Skin of body (tissue), 2 donors: ENCODE measurements around the gene PHACTR1. TPM values are rescaled to one million over a fixed set of nuclear protein-coding genes. Genes with fewer than 3 reads are reported as not detected.

Experiments used
- DNase-seq: peaks from one replicate; lab custom pipeline; 2025; lab: John Stamatoyannopoulos, UW
- total RNA-seq: library from RNA; depleted of rRNA; stranded (reverse); fragments of >200 nt; gene quantifications from one replicate; pipeline ENCODE4 v1.2.3, GENCODE V29; 2014

PHACTR1 gene
- total RNA-seq, 1 donor from 2014 or later = 12.7 TPM

DNA sequence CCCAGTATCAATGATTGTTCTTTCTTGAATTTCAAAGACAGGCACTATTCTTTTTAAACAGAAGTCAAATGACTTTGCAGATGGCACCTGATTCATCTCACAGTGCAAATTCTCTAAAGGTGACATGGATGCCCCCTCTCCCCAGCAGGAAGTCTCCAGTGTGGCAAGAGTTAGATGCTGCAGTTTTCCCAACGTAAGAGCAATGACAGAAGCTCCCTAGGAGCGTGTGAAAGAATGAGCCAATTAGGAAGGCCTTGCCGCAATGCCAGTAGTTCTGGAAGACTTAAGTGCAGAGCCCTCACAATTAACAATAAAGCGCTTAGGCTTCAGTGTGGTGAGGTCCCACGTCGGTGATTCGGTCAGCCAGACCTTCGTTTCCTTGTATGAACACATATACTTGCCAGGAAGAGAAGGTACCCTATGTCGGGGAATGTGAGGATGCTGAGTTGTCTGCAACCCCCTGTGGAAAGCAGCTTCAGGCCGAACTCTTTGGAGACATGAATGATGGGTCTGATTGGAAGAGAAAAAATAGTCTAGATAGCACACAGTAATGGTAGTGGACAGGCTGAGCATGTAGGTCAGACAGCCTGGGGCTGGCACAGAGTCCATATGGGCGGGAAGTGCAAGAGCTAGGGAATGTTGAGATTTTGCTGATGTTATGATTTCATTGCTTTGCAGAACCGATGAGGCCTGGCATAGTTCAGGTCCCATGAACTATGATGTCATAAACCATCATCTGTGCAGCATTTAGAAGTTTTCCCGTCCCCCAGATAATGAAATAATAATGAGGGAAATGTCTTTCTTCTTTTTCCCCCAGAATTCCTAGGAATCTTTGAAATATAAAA lies 132.6 kb downstream of the PHACTR1 start:
- no peak for DNase-seq

DNA sequence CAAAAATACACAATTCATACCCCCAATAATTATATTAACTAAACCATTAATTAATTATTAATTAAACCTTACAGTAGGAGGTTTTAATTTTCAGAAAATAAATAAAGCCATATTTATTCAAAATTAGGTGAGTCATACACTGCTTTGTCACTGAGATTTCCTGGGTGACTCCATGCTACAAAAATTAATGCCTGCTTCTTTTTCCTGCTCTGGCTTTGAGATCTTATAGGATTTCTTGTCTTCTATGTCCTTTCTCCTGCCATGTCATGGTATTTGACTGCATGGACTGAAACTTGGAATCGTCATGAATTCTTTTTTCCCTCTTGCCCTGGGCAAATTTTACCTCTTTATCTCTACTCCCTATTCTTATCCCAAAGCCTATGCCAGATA lies 133.2 kb downstream of the PHACTR1 start:
- no peak for DNase-seq

DNA sequence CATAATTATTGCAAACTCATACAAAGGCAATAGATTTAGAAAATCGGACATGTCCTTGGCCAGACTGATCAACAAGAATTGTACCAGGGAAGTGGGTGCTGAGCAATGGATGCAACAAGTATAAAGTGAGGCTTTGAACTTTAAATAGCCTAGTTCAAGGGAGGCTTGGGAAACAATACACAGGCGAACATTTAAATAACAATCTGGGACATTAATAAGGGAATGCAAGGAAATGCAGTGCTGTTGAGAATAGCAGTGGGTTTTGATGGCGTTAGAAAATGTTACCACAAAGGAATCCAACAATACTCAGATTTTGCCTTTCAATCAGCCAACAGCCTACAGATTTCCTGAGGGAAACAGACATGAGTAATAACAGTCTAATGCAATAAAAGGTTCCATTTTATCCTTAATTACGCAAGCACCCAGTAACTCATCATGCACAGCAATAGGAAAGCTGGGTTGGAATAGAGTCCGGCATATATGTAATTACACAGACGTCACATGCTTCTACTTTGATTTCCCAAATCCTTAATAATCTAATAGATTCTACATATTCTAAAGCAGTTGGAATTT lies 134.6 kb downstream of the PHACTR1 start:
- no peak for DNase-seq

- DNase-seq = no peak
These were observed 145.0 kb downstream of the PHACTR1 start for GRCh38 chr6:12861603-12862002.

DNA sequence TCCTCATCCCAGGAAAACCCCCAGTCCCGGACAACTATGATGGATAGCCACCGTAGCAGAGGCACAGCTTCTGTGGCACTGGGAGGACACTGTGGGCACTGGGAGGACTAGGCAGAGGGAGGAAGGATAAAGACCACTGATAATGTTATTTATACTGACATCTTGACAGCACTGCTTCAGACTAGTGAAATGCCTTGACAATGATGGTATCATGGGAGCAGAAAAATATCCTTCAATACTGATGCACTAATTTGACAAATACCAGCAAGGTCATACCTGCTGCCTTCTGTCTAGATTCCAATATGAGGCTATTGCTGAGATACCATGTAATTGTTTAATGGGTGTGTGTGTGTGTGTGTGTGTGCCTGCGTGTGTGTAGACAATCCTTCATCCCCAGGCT lies 148.6 kb downstream of the PHACTR1 start:
- DNase-seq = no peak

DNA sequence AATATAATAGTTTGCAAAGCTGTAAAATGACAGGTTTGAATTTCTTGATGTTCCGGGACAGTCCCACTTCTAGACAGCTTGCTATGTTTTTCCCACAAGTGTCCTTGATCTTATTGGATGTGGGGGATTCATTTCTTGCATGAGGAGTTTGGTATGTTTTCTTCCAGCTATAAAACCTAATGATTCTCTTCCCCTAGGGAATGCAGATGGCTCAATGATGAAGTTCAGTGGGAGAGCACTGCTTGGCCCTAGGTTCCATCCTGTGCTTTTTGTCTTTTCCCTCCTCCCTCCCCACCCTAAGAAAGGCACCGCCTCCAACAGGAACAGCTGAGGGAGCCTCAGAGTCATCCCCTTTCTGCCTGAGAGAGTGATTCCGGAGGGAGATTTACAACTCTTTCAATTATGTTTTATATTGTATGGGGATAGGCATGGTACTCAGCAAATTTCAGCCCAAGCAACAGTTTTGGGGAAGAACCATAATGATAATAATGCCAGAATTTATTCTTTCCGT lies 149.2 kb downstream of the PHACTR1 start:
- peak; percentile 54 for DNase-seq

DNA sequence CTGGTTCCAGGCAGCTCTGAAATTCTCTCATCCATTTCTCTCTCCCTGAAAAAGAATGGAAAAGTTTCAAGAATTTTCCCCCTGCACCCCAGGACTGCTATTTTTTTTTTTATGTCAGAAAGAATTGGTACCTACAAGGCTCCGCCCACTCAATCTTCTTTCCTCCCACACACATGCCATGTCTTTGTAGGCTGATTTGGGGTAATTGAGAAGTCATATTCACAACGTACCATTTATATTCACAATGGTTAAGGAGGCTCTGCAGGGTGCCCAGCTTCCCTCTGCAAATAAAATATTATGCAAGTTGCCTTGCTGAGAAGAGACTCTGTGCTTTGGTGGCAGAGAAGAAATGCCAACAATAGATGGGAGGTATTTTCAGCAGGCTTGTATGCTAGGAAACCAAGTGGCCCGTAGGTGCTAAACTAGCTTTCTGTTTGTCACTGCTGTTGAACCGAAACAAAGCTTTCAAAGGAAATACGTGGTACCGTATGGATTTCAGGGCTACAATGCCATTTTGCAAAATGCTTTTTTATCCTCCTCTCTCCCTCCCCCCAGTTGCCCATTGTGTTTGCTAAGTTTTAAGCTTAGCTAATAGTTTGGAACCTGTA lies 150.0 kb downstream of the PHACTR1 start:
- DNase-seq = no peak

- no peak for DNase-seq
These were observed 153.4 kb downstream of the PHACTR1 start for GRCh38 chr6:12869816-12870432.

GRCh38 chr6:12873691-12874090 lies 157.1 kb downstream of the PHACTR1 start:
- no peak for DNase-seq

- peak; percentile 60 for DNase-seq
These were observed 158.5 kb downstream of the PHACTR1 start for GRCh38 chr6:12875051-12875450.

GRCh38 chr6:12878741-12879140 lies 162.2 kb downstream of the PHACTR1 start:
- no peak for DNase-seq

- no peak for DNase-seq
These were observed 166.3 kb downstream of the PHACTR1 start for GRCh38 chr6:12882761-12883290.

DNA sequence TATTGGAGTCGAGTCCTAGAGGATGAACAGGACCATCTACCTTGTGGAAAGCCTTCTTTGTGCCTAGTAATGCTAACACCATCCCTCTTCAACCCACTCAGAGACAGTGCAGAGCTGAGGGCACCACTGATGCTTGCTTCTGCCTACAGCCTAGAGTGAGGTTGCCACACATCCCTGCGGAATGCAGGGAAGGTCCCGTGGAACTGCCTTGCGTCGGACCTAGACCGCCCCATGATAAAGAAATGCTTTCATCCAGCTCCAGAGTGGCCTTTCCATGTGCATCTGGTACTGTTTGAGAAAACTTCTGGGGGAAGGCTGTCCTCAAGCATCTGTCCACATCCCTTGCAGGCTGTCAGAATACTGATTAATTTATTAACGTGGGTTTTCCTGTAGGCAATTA lies 168.4 kb downstream of the PHACTR1 start:
- DNase-seq = no peak

GRCh38 chr6:12886961-12887775 lies 170.6 kb downstream of the PHACTR1 start:
- peak; percentile 25 for DNase-seq

- no peak for DNase-seq
These were observed 173.7 kb downstream of the PHACTR1 start for GRCh38 chr6:12890171-12890790.

- DNase-seq = peak; percentile 51
These were observed 175.0 kb downstream of the PHACTR1 start for GRCh38 chr6:12891595-12891994.

DNA sequence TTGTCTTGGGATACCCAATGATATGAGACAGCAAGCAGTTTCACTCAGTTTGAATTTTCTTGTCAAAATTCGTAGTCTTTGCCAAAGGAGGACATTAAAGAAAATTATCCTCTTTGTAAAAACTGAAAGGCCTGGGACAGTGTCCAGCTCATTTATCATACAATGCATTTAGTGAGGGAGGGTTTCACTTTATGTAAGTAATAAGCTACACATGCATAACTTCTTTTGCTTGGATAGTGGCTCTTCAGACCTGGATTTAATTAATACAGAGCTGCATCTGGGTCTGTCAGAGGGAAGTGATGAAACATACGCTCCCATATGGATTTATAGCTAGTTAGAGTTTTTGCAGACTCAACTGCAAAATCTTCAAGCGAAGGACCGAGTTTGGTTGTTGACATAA lies 175.6 kb downstream of the PHACTR1 start:
- DNase-seq = peak; percentile 94

DNA sequence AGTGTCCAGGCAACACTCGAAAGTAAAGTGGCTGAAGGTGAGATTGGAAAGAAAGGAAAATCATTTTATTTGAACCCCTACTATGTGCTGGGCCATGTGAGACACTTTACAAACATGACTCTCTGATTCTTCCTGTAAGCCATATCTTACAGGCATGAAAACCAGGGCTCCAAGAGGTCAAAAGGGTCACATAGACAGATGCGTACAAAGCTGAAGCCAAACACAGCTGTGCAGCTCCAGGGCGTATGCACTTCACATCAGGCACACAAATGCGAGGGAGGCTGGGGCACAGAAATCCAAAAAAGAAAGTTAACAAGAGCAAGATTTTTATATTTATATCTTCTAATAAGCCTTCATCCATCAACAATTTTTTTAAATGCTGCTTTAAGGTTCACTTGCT lies 176.5 kb downstream of the PHACTR1 start:
- no peak for DNase-seq

GRCh38 chr6:12895721-12896120 lies 179.2 kb downstream of the PHACTR1 start:
- DNase-seq = no peak

- DNase-seq = no peak
These were observed 179.7 kb downstream of the PHACTR1 start for GRCh38 chr6:12896208-12896733.
